Activated CD8-positive, alpha-beta memory T cell treated with anti-CD3 and anti-CD28 coated beads, Interleukin-2, amount 50 U/mL, for 1 hour (primary cell): Measurements from ENCODE around the gene RACK1.

Experiments
- DNase-seq: peaks from one replicate; pipeline ENCODE4 v3.0.0-alpha.2; 2020; ENCODE audit errors: extremely low read depth

RACK1 gene

DNA sequence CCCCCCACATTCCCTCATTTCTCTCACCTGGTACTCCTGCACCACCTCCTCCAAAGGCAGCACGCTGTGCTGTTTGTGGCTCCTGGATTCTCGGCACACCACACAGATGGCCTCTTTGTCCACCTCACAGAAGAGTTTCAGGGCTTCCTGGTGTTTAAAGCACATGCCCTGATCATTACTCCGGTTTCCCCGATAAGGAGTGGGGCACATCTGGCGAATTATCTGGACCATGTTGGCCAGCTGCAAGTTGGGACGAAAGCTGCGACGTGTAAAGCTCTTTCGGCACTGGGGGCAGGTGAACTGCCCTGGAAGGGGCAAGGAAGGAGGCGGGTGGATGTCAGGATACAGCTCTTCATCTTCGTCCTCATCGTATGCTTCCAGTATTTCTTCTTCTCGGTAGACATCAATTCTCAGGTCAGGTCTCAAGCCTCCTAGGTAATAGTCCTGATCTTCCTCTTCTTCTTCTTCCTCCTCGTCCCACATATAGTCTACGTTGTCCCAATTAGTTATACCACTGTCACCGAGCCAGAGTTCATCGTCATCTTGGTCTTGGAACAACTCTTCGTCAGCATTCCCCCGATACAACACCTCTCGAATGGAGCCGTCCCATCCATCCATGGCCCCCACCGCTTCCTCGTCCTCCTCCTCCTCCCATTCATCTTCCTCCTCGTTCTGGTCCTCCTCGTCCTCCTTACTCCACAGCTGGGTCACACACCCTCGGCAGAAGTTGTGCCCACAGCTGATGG is 16.4 kb upstream of the RACK1 start:
- DNase-seq = no peak

DNA sequence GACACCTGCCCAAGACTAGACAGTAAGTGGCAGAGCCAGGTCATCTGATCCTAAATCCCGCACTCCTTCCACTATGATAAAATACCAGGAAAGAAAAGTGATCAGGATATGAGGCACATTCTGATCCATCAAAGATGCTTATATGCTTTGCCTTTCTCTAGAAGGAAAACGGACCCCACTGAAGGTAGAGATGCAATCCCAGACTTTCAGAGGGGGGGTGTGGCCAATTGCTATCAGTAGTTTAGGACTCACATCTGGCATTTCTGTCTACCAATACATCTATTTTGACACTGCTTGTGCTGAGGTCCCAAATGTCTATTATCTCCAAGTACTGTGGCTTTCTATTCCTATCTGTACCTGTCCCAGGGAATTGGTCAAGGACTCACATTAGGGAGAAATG is 15.6 kb upstream of the RACK1 start:
- no peak for DNase-seq

DNA sequence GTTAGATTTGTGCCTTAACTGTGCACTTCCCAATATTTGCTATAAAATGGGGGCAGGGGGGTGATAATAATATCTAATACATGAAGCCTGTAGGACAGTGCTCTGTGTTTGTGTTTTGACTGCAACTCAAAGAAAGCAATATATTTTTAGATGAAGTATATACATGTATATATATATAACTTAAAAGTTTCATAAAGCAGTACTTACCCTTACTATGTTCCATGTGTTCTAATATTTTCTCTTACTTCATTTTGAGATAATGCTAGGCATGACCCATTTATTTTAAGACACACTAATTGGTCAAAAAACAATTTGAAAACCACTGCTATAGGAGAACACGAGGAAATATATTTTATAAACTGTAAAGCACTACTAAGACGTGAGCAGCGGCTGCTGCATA is 14.9 kb upstream of the RACK1 start:
- no peak for DNase-seq

DNA sequence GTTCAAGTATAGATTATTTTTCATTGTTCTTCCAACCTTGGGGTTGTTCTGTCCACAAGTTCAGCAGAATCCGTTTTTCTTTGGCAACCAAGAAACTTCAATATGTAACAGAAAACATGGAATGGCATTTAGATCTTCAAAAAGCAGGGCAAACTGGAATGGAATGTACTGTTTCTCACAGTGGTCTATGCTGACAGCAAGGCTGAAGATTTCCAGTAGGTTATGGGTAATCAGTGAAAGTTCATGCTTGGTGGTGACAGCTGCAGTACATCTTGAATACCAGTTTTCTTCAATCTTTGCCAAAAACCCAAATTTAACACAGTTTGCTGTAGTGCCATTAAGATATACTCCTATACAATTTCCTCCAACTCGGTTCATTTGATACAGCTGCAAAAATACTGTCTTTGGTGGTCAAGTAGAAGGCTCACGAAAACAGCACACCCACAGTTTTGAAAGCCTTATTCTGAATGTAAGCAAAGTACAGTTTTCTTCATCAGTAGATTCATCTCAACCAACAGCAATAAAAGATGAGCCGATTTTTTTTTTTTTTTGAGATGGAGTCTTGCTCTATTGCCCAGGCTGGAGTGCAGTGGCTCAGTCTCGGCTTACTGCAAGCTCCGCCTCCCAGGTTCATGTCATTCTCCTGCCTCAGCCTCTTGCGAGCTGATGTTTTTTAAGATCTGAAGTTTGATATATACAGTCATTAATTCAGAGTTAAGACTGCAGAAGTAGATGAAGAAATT is 12.3 kb upstream of the RACK1 start:
- no peak for DNase-seq

DNA sequence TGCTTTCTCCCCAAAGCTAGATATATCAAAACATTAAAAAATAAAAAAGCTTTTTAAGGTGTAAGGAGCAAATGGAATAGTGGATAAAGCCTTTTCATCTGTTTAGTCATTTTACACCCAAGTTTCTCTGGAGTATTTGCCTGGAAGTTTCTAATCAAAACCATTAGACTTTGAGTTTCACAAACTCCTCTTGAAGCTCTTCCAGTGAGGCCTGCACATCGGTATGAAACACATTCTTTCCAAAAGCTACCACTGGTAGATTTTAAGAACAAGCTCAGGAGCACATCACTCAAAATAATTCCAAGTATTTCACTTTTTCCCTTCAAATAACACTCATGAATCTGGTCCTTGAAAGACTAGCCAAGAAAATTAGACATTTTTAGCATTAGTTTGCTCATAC is 11.6 kb upstream of the RACK1 start:
- no peak for DNase-seq

DNA sequence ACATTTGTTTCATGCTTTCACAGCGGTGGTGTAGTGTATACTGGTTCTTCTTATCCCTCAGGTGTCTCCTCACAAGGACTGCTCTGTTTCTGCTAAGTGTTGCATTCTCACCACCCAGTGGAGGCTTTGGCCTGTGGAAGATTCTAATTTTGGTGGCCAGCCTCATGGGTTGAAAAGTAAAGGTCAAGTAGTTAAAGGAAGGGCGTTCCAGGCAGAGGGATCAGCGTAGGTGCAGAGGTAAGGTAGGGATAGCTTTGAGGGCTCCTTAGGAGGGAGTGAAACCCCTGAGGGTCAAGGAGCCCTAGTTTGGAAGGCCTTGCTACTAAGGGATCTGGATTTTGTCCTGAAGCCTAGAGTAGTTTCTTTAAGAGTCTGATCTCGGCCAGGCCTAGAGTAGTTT is 4.6 kb upstream of the RACK1 start:
- no peak for DNase-seq

DNA sequence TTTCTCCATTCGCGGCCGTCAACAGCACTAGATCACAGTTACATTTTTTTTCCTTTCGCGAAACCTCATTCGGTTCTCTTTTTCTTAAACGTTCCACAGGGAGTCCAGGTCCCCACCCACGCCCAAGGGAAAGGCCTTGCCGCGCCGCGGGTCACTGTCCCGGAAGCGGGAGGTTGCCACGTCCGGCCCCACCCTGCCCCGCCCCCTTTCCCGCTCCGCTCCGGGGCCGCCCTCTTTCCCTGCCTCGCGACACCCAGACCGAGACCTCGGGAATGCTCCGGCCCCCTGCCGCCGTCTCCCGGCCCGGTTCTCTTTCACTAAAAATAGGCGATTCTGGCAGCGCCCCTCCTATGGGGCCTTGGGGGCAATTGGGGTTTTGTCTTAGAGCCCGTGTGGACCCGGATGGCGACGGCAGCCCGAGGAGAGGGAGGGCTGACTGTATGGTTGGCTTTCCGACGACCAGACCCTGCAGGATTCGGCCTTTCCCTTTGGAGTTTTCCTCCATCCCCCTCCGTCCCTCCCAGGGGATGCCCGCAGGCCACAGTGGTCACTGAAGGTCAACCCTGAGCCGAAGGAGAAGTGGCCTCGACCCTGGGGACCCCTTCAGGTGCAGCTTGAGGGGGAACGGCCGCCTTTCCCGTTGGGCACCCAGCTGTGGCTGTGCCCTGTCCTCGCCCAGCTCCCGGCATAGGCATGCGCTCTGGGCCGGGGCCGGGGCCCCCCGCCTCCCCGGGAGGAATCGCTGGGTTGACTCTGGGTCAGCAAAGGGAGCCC is 2.8 kb upstream of the RACK1 start:
- DNase-seq = peak; percentile 17

DNA sequence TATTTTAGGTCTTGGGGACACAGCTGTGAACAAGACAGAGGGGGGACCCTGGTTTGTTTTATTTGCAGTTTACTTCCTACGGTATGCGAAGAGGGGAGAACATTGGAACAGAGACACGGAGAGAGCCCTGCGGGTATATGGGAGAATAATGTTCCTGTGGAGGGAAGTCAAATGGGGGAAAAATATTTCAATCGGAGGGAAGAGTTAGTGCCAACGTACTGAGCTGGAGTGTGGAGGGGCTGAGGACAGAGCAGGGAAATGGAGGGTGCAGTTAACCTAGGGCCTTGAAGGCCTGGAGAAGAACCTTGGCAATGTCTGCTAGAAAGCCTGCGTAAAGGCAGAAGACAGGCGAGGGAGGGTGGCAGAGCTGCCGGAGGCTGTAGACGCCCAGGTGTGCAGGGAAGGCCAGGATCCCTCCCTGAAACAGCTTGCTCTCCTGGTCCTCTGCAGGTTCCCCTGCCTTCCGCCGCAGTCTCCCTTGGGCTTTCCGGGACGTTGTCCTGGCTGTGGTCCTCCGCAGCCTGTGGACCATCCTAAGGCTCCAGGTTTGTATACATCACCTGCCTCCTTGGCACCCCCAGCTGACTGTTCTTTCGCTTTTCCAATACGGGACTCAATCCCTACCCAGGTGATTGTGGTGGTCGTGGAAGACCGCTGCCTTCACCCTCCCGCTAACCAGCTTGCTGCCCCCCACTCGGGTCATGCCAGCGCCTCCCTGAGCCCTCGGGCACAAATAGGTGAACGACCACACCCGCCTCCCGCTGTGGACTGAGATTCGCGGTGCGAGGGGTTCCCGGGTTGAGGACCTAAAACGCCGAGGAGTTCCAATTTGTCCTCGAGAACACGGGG is 1.9 kb upstream of the RACK1 start:
- DNase-seq = no peak

DNA sequence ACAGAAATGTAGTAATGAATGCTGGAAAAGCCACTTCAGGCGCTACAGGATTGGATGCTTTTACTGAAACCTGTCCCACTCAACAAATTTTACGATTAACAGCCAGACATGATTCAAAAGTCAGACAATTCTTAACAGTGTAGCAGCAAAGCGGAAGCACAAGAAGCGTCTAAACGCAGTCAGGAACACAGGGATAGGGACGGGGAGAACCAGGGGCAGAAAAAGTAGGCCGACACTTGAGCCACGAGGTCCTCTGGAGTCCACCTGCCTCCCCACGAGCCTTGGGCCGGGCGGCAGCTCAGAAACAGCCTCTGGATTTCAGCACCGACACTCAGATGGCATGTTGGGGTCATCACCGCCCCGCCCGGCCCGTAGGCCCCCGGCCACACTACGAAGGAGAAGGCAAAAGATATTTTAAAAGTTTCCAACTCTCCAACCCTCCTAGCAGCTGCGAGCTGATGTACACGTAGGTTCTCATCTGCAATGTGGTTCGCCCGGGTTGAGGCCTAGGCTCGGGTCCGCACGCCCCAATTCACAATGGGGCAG is 615 bp downstream of the RACK1 start:
- no peak for DNase-seq

DNA sequence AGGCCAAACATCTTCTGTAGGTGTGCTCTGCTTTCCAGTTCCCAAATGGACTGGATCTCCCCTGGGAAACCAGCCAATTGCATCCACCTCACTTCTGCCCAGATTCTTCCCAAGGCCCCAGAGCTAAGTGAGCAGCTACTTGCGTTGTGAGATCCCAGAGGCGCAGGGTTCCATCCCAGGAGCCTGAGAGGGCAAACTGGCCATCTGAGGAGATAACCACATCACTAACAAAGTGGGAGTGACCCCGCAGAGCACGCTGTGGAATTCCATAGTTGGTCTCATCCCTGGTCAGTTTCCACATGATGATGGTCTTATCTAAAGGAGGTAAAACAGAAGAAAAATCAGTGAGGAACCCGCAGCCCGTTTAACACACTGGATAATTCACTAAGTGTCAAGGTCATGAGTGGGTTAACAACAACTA is 1.7 kb downstream of the RACK1 start:
- DNase-seq = no peak

DNA sequence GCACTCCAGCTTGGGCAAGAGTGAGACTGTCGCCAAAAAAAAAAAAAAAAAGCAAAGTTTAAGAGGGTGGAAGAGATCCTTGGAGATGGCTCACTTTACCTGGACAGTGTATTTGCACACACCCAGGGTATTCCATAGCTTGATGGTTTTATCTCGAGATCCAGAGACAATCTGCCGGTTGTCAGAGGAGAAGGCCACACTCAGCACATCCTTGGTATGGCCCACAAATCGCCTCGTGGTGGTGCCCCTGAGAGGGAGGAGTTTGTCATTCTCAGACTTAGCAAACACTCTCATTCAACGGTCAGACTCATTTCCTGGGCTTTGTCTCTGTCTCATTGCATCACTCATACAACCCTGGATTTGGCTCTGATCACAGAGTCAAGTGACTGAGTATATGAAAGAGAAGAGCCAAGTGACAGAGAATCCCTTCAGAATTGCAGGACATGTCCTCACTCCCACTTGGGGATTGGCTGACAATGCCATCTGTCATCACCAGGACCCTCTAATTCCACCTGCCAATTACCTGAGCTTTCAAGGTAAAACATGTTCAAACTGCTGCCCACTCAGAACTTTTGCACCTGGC is 2.2 kb downstream of the RACK1 start:
- DNase-seq = no peak

DNA sequence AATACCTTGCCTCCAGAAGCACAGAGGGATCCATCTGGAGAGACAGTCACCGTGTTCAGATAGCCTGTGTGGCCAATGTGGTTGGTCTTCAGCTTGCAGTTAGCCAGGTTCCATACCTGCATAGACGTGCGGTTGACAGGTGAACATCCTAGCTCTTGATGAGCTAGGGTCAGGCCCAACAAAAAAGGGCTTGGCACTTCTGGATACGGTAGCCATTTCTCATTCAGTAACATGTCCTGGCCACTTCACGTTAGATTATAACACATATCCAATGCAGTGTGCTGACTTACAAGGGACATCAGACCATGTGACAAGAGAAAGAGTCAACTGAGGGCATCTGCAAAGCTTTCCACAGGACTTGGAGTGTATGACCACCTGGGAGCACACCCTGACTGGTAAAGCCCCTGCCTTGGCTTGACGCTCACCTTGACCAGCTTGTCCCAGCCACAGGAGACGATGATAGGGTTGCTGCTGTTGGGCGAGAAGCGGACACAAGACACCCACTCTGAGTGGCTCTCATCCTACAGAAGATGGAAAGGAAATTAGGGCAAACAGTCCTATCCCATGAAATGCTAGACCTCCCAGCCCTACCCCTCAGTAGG is 4.5 kb downstream of the RACK1 start:
- no peak for DNase-seq

DNA sequence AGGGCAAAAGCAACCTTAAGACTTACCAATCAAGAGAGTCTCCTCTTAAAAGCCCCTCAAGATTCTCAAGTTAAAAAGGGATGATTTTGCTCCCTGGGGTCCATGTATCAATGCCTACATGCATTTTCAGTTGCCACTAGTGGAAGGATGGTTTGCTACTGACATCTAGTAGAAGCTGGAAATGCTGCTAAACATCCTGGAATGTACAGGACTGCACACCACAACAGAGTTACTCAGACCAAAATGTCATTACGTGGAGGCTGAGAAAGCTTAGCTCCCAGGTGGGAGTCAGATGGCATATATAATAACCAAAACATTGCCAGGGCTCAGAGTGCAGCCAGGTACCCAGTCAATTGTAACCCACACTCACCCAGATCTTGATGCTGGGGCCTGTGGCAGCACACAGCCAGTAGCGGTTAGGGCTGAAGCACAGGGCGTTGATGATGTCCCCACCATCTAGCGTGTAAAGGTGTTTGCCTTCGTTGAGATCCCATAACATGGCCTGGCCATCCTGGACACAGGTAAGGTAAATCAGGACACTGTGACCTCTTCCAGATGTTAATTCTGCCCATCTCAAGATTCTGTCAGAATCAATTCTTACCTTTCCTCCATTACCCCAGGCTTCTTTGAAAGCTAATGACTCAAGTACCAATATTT is 5.8 kb downstream of the RACK1 start:
- DNase-seq = no peak

DNA sequence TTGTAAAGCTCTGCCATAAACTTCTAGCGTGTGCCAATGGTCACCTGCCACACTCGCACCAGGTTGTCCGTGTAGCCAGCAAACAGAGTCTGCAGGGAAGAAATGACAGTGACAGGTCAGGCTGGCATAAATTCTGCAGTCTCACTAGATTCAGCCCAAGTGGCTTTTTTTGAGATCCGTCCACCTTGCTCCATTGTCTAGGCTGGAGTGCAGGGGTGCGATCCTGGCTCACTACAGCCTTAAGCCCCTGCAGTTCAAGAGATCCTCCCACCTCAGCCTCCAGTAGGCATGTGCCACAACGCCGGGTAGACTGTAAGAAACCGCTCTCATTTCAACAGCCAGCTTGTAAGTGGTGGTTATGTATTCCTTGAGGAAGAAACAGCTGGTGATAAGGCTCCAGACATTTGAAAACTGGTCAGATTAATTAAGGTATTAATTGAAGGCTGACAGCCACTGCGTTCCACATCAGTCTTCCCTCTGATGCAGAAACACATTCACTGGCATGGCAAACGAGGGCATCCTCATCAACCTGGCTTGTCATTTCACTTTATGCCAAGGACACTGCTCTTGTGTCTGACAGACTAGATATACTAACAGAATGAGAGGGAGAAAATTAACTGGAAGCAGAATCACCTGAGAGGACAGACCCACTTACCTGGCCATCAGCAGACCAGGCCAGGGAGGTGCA is 6.6 kb downstream of the RACK1 start:
- no peak for DNase-seq

DNA sequence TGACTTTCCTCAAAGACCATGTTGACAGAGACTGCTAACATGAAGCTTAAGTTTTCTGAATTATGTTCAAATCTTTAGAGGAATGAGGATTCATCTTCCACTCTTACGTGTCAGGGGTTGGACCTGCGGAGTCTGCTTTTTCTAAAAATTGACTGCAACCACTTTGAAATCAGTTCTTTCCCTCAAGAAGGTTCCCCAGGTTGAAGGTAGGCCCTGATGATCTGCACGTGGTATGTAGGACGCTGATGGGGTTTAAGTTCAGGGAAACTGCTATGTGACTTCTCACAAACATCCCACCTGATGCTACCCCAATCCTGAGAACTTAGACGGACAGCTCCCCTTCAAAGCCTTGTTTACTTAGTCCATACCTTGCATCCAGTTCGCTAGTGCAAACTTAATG is 7.2 kb downstream of the RACK1 start:
- no peak for DNase-seq

DNA sequence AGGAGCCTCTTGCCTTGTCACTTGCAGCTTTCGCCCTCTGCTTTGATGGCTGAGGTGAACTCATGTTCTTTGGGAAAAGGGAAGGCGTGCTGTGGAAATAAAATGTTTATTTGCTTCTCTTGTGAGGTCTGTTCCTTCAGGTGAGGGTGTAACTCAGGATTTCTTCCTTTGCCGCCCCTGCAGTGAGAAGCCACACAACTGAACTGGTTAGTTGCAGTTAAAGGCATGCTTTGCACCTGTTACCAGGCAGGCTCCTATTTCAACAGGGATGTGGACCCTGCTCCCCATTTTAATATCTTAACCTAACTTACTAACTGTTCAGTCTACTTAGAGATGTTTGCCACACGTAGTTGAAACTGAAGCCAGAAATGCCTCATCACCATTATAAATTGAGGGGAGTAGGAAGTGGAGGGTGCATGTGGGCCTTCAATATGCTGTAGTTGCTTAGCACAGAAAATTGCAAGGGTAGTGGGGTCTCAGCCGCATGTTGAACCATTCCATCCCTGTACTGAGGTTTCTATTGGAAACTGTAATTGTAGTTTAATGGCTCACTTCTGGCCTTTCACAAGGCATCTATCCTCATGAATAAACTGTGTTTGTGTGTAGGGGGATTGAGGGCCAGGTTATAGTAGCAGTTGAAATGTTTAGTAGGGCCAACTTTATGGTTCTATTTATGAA is 7.9 kb downstream of the RACK1 start:
- no peak for DNase-seq

DNA sequence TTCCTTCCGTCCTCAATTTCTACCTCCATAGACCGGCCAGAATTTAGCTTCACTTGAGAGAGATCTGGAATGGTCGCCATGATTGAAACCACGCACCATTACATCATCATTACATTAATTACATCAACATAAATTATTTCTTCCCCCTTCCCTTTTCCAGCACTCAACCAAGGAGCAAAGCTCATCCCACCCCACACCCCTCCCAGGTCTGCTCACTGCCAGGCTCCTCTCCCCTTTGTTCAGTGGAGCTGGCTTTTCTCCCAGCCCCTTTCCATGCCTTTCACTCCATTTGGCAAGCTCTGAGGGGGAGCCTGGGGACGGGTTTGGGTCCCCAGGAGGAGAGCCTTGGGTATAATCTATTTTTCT is 8.4 kb downstream of the RACK1 start:
- DNase-seq = no peak

DNA sequence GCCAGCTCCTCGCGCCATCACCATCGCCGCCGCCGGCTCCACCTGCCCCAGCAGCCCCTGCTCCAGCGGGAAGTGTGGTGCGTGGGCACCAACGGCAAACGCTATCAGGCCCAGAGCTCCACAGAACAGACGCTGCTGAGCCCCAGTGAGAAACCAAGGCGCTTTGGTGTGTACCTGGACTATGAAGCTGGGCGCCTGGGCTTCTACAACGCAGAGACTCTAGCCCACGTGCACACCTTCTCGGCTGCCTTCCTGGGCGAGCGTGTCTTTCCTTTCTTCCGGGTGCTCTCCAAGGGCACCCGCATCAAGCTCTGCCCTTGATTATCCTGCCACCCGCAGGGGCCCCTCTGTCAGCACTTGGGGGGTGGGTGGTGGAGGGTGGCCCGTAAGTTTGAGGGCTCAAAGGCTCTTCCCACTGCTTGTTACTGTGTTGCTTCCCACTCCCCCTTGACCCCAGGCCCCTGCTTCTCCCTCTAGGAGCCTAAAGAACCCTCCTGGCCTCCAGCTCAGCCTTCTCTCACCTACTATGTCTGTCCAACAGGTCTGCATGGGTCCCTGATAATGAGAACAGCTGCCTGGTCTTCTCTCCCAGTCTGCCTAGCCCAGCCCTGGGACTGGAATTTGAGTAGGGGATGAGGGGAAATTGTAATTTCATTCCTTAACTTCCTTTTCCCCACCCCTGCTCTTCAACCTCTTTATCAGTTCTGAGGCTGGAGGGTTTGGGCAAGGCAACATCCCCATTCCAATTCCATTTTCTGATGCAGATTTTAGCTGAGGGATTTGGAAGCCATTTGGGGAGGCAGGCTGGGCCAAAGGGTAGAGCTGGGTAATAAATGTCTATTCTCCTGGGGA is 9.0 kb downstream of the RACK1 start:
- DNase-seq = no peak
